ENCODE data around the gene TMEM203. TPM values are rescaled to one million over a fixed set of nuclear protein-coding genes. Genes with fewer than 3 reads are reported as not detected.
A peak's percentile ranks its signal among the peaks of the same experiment; 100 is the strongest.

The TMEM203 gene
- total RNA-seq, 1 experiment from 2014 or later, result 35.5 TPM

GRCh38 chr9:137172901-137173795, 32.3 kb downstream of the TMEM203 start:
- H3K4ac ChIP-seq (ENCODE audit: low read depth, low read length), result no peak overlapping the region
- no peak overlapping the region for H2BK5ac ChIP-seq (ENCODE audit: insufficient read length, low read length)
- H3K4me1 Mint-ChIP-seq, result peaks cover 3 to 14% of the 10 kb centered on the region in 2 experiments
- no peak overlapping the region for H4K5ac ChIP-seq (ENCODE audit: insufficient read length, low read depth, low read length)
- no peaks in the 10 kb centered on the region for H3K79me2 ChIP-seq (ENCODE audit: insufficient read depth, low read length)
- H2BK20ac ChIP-seq (ENCODE audit: low read depth, low read length, poor library complexity, severe bottlenecking), result no peak overlapping the region
- H3K4me1 ChIP-seq (ENCODE audit: insufficient read depth, low read length), result no peaks in the 10 kb centered on the region
- no peak overlapping the region for H3K14ac ChIP-seq (ENCODE audit: insufficient read depth, low read length)
- no peak overlapping the region for H2BK15ac ChIP-seq (ENCODE audit: low read depth, low read length)
- peak overlapping the region in 1 of 2 experiments; percentile 26; a peak in 1 of 5 replicates for H3K4me3 Mint-ChIP-seq
- no peaks in the 10 kb centered on the region for H3K9me3 ChIP-seq (ENCODE audit: control insufficient read depth, low read depth, low read length)
- H3K56ac ChIP-seq (ENCODE audit: insufficient read length, low read depth, low read length), result no peak overlapping the region
- no peak overlapping the region for H3T11ph ChIP-seq (ENCODE audit: low read length)
- no CpG with 5 or more reads among the region's 21 CpGs for WGBS (ENCODE audit: extremely low coverage, insufficient read length, low lambda C conversion rate)
- no peak overlapping the region for H3K18ac ChIP-seq (ENCODE audit: insufficient read length, low read depth, low read length)
- H3K79me1 ChIP-seq (ENCODE audit: insufficient read depth, low read depth, low read length, poor library complexity, severe bottlenecking), result no peaks in the 10 kb centered on the region
- no peak overlapping the region for H3K23ac ChIP-seq (ENCODE audit: insufficient read length, low read depth, low read length)
- TF ChIP-seq CTCF (conservative IDR thresholded peaks at IDR 0.05), result no peak
- peaks cover 0 to 6% (median 0%) of the 10 kb centered on the region in 3 experiments; a peak in 2 of 7 replicates for H3K36me3 Mint-ChIP-seq (ENCODE audit: insufficient read depth in 1 of 3, low read depth in 3 of 3)
- H2BK12ac ChIP-seq (ENCODE audit: insufficient read length, low read depth, low read length), result no peak overlapping the region
- H4K91ac ChIP-seq (ENCODE audit: insufficient read length, low read depth, low read length), result no peak overlapping the region
- peaks cover 4% of the 10 kb centered on the region for H3K23me2 ChIP-seq (ENCODE audit: insufficient read length, low read depth, low read length, poor library complexity, severe bottlenecking)
- no peak for DNase-seq
- H3K27ac Mint-ChIP-seq, result peak overlapping the region in 1 of 3 experiments; percentile 48; a peak in 1 of 7 replicates
- no peak overlapping the region for H3K4me2 ChIP-seq (ENCODE audit: insufficient read depth, insufficient read length, low read length)
- H2AFZ ChIP-seq (ENCODE audit: low read length), result no peak overlapping the region
- H3K9me3 Mint-ChIP-seq, result no peaks in the 10 kb centered on the region
- peaks cover 13% of the 10 kb centered on the region; the same call in 1 of the 2 replicates for H3K27me3 ChIP-seq (ENCODE audit: insufficient read depth, low read length)
- H2AK5ac ChIP-seq (ENCODE audit: insufficient read length, low read length), result no peak overlapping the region
- H4K8ac ChIP-seq (replicated peaks; ENCODE audit: insufficient read length, low read depth, low read length), result no peak overlapping the region
- no peaks in the 10 kb centered on the region for H4K20me1 ChIP-seq (ENCODE audit: control insufficient read depth, insufficient read depth, insufficient read length)
- H2BK120ac ChIP-seq (ENCODE audit: low read depth, low read length, poor library complexity, severe bottlenecking), result no peak overlapping the region
- no peak overlapping the region for H3K9ac ChIP-seq (ENCODE audit: extremely low read depth, insufficient read length, low read length)
- no peak overlapping the region for H3K27ac ChIP-seq (ENCODE audit: insufficient read length, low read depth, low read length)
- peaks cover 71% of the 10 kb centered on the region for H3K27me3 Mint-ChIP-seq (ENCODE audit: low read depth)
